ENCODE measurements around the gene RBP5.

RBP5 gene

GRCh38 chr12:7146228-7146627, 17.5 kb upstream of the RBP5 start:
- no peaks in the 10 kb centered on the region for H3K27me3 ChIP-seq (ENCODE audit: low read depth, low read length)
- no peaks in the 10 kb centered on the region for H3K79me2 ChIP-seq (ENCODE audit: low read length)
- H3K4me2 ChIP-seq (ENCODE audit: low read length), result no peak overlapping the region
- no peak overlapping the region for H2AFZ ChIP-seq (ENCODE audit: low read depth, low read length)
- no peak overlapping the region for H3K4me3 ChIP-seq (ENCODE audit: low read length)
- H3K36me3 ChIP-seq (replicated peaks; ENCODE audit: low read depth, low read length), result no peaks in the 10 kb centered on the region
- no peaks in the 10 kb centered on the region for H3K4me1 ChIP-seq (ENCODE audit: low read length)
- no peaks in the 10 kb centered on the region for H3K9me3 ChIP-seq (ENCODE audit: insufficient read depth, low read length)
- H3K9ac ChIP-seq (ENCODE audit: low read length), result no peak overlapping the region
- no peaks in the 10 kb centered on the region for H4K20me1 ChIP-seq (ENCODE audit: insufficient read depth, low read length)
- no peak overlapping the region for H3K27ac ChIP-seq (ENCODE audit: low read length)
- TF ChIP-seq EZH2phosphoT487 (IDR thresholded peaks at IDR 0.05; ENCODE audit: low read depth), result no peak
- TF ChIP-seq, protein P1, sequence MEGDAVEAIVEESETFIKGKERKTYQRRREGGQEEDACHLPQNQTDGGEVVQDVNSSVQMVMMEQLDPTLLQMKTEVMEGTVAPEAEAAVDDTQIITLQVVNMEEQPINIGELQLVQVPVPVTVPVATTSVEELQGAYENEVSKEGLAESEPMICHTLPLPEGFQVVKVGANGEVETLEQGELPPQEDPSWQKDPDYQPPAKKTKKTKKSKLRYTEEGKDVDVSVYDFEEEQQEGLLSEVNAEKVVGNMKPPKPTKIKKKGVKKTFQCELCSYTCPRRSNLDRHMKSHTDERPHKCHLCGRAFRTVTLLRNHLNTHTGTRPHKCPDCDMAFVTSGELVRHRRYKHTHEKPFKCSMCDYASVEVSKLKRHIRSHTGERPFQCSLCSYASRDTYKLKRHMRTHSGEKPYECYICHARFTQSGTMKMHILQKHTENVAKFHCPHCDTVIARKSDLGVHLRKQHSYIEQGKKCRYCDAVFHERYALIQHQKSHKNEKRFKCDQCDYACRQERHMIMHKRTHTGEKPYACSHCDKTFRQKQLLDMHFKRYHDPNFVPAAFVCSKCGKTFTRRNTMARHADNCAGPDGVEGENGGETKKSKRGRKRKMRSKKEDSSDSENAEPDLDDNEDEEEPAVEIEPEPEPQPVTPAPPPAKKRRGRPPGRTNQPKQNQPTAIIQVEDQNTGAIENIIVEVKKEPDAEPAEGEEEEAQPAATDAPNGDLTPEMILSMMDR (IDR thresholded peaks at IDR 0.05; ENCODE audit: low read depth, low read length), result no peak

DNA sequence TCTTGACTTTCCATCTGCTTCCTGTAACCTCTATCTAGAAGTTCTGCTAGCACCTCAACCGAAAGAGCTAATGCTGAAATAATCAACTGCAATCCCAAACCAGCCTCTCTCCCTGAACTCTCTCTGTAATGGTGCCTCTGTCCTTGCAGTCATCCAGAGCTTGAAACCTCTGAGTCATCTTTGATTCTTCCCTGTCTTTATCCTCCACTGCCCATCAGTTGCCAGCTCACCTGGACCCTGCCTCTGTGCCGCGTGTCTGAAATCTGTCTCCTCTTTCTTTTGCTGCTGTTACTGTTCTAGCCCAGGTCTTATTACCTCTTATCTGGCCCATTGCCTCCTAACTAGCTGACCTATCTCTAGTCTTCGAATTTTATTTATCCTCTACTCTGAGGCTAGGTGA, 17.0 kb upstream of the RBP5 start:
- H3K36me3 ChIP-seq (replicated peaks; ENCODE audit: low read depth, low read length), result no peaks in the 10 kb centered on the region
- no peak overlapping the region for H3K4me3 ChIP-seq (ENCODE audit: low read length)
- H3K27me3 ChIP-seq (ENCODE audit: low read depth, low read length), result no peaks in the 10 kb centered on the region

DNA sequence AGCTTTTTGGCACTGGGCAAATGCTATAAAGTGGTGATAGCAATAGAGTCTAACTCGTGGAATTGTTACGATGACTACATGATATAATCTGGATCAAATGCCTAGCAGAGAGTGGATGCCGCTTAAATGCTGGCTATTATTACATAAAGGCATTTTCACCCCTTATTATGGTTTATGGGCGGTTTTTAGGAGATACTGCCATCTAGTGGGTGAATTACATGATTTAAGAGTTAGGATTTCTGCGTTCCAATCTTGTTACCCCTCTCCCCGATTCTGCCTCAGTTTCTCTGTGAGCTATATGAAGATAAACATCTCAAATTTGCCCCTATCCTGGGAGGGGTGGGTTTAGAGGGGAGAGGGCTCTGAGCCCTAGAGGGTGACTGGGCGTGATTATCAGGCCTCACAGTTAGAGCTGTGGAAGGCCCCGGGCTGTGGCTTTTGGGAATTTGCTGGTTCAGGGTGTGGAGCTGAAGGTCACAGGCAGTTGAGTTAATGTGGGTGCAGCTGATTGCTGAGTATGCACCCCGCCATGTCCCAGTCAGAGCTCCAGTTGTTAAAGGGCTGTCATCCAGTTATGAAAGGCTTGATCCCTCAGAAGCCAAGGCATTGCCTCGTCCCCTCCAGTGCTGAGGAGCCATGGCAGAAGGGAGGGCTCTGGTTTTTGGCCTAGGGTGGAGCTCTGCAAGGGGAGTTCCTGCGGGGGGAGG, 15.9 kb upstream of the RBP5 start:
- Histone ChIP-seq H3K27ac (ENCODE audit: low read length) (no peak overlapping the region), H4K20me1 (ENCODE audit: insufficient read depth, low read length) (no peaks in the 10 kb centered on the region), H3K27me3 (ENCODE audit: low read depth, low read length) (no peaks in the 10 kb centered on the region), H3K4me2 (ENCODE audit: low read length) (no peak overlapping the region), H3K9ac (ENCODE audit: low read length) (no peak overlapping the region), H3K36me3 (replicated peaks; ENCODE audit: low read depth, low read length) (no peaks in the 10 kb centered on the region), H3K9me3 (ENCODE audit: insufficient read depth, low read length) (no peaks in the 10 kb centered on the region), H3K4me3 (ENCODE audit: low read length) (no peak overlapping the region), H2AFZ (ENCODE audit: low read depth, low read length) (no peak overlapping the region), H3K4me1 (ENCODE audit: low read length) (no peaks in the 10 kb centered on the region), H3K79me2 (ENCODE audit: low read length) (no peaks in the 10 kb centered on the region)
- TF ChIP-seq, protein P1 (IDR thresholded peaks at IDR 0.05; ENCODE audit: low read depth, low read length), result peak; percentile 69
- no peak for TF ChIP-seq EZH2phosphoT487 (IDR thresholded peaks at IDR 0.05; ENCODE audit: low read depth)

More for the DNA sequence above, 17.0 kb upstream of the RBP5 start:
- TF ChIP-seq, protein P1 (IDR thresholded peaks at IDR 0.05; ENCODE audit: low read depth, low read length), result no peak
- no peak for TF ChIP-seq EZH2phosphoT487 (IDR thresholded peaks at IDR 0.05; ENCODE audit: low read depth)
- H3K9ac ChIP-seq (ENCODE audit: low read length), result no peak overlapping the region
- H3K9me3 ChIP-seq (ENCODE audit: insufficient read depth, low read length), result no peaks in the 10 kb centered on the region
- no peaks in the 10 kb centered on the region for H4K20me1 ChIP-seq (ENCODE audit: insufficient read depth, low read length)
- no peaks in the 10 kb centered on the region for H3K79me2 ChIP-seq (ENCODE audit: low read length)
- no peak overlapping the region for H2AFZ ChIP-seq (ENCODE audit: low read depth, low read length)
- no peak overlapping the region for H3K4me2 ChIP-seq (ENCODE audit: low read length)
- H3K27ac ChIP-seq (ENCODE audit: low read length), result no peak overlapping the region
- no peaks in the 10 kb centered on the region for H3K4me1 ChIP-seq (ENCODE audit: low read length)

- no peaks in the 10 kb centered on the region for H3K36me3 ChIP-seq (replicated peaks; ENCODE audit: low read depth, low read length)
- H3K4me3 ChIP-seq (ENCODE audit: low read length), result no peak overlapping the region
- TF ChIP-seq, protein P1 (IDR thresholded peaks at IDR 0.05; ENCODE audit: low read depth, low read length), result no peak
- no peaks in the 10 kb centered on the region for H3K79me2 ChIP-seq (ENCODE audit: low read length)
- no peaks in the 10 kb centered on the region for H4K20me1 ChIP-seq (ENCODE audit: insufficient read depth, low read length)
- H3K9me3 ChIP-seq (ENCODE audit: insufficient read depth, low read length), result no peaks in the 10 kb centered on the region
- no peaks in the 10 kb centered on the region for H3K4me1 ChIP-seq (ENCODE audit: low read length)
- no peak overlapping the region for H3K9ac ChIP-seq (ENCODE audit: low read length)
- H3K27me3 ChIP-seq (ENCODE audit: low read depth, low read length), result no peaks in the 10 kb centered on the region
- no peak overlapping the region for H2AFZ ChIP-seq (ENCODE audit: low read depth, low read length)
- no peak overlapping the region for H3K27ac ChIP-seq (ENCODE audit: low read length)
- no peak overlapping the region for H3K4me2 ChIP-seq (ENCODE audit: low read length)
Observed at GRCh38 chr12:7143564-7143963, 14.9 kb upstream of the RBP5 start.
